Suppressor macrophage treated with lipopolysaccharide for 1 hour (primary cell): ENCODE measurements around the gene CDK7.
"Not testable (repeated sequence)": the region's sequence is repeated elsewhere in the genome, so short reads cannot be mapped to it uniquely, and the experiment has no call there.

Experiments used
- DNase-seq, 3 donors: peaks; one replicate each; pipeline ENCODE4 v3.0.0-alpha.2; 2020 to 2022

The CDK7 gene

GRCh38 chr5:69234457-69235268, at the start of gene CDK7:
Gene CDK7 (plus strand): TSS chr5:69234886. CDS start chr5:69234976, 90 bp downstream.
- peak; percentile 95 to 97 (median 96) for DNase-seq

- no peak for DNase-seq
These were observed 47.3 kb upstream of the CDK7 start for GRCh38 chr5:69187342-69187741.

- no peak for DNase-seq
These were observed 45.9 kb upstream of the CDK7 start for GRCh38 chr5:69188811-69189161.

GRCh38 chr5:69189162-69190086, 45.3 kb upstream of the CDK7 start, which contains the start of gene CENPH:
Gene CENPH (plus strand): TSS chr5:69189583. CDS start chr5:69189635, 52 bp downstream.
- peak; percentile 93 to 96 (median 95) for DNase-seq

- no peak for DNase-seq
These were observed 32.2 kb upstream of the CDK7 start for GRCh38 chr5:69202497-69202896.

GRCh38 chr5:69206528-69207190, 28.0 kb upstream of the CDK7 start:
- no peak for DNase-seq

- DNase-seq = no peak
These were observed 25.1 kb upstream of the CDK7 start for GRCh38 chr5:69209602-69210001.

- DNase-seq = no peak
These were observed 23.5 kb upstream of the CDK7 start for GRCh38 chr5:69211200-69211599.

- no peak for DNase-seq
These were observed 22.7 kb upstream of the CDK7 start for GRCh38 chr5:69212022-69212421.

GRCh38 chr5:69213513-69214215, 21.0 kb upstream of the CDK7 start:
- no peak for DNase-seq

GRCh38 chr5:69217151-69217511, 17.6 kb upstream of the CDK7 start:
- no peak for DNase-seq

GRCh38 chr5:69217548-69218526, 16.8 kb upstream of the CDK7 start:
- peak; percentile 97 to 99 (median 98) for DNase-seq

GRCh38 chr5:69219939-69220338, 14.7 kb upstream of the CDK7 start:
- DNase-seq = no peak

- not testable (repeated sequence) for DNase-seq
These were observed 14.3 kb upstream of the CDK7 start for GRCh38 chr5:69220371-69220770.

- not testable (repeated sequence) for DNase-seq
These were observed 13.9 kb upstream of the CDK7 start for GRCh38 chr5:69220833-69221232.

- no peak for DNase-seq
These were observed 10.2 kb upstream of the CDK7 start for GRCh38 chr5:69224520-69224919.

GRCh38 chr5:69225860-69226259, 8.8 kb upstream of the CDK7 start:
- DNase-seq = no peak

GRCh38 chr5:69230181-69230580, 4.5 kb upstream of the CDK7 start:
- no peak for DNase-seq

- DNase-seq = no peak
These were observed 3.4 kb upstream of the CDK7 start for GRCh38 chr5:69231281-69231680.

- no peak for DNase-seq
These were observed 2.8 kb upstream of the CDK7 start for GRCh38 chr5:69231851-69232250.

- DNase-seq = not testable (repeated sequence)
These were observed 2.0 kb downstream of the CDK7 start for GRCh38 chr5:69236733-69237132.
